IPS-15b (cell line): ENCODE results near the gene TLL1.

Experiments
- H3K27me3 ChIP-seq: one replicate; pipeline ENCODE4 v1.6.1; 2013; ENCODE audit warnings: low read length; ENCODE audit not compliant: control insufficient read depth, insufficient read depth
- H3K36me3 ChIP-seq: one replicate; pipeline ENCODE4 v1.6.1; 2013; ENCODE audit warnings: low read length; ENCODE audit not compliant: control insufficient read depth, insufficient read depth
- H3K4me1 ChIP-seq: one replicate; pipeline ENCODE4 v1.6.1; 2013; ENCODE audit warnings: mild to moderate bottlenecking, low read length; ENCODE audit not compliant: control insufficient read depth, insufficient read depth
- H3K4me3 ChIP-seq: one replicate; pipeline ENCODE4 v1.5.1; 2013; ENCODE audit warnings: low read depth, low read length
- H3K9ac ChIP-seq: one replicate; pipeline ENCODE4 v1.6.1; 2013; ENCODE audit warnings: low read depth, mild to moderate bottlenecking, low read length
- H3K9me3 ChIP-seq: one replicate; pipeline ENCODE4 v1.6.1; 2013; ENCODE audit warnings: mild to moderate bottlenecking, low read length; ENCODE audit not compliant: control insufficient read depth, insufficient read depth

The TLL1 gene

DNA sequence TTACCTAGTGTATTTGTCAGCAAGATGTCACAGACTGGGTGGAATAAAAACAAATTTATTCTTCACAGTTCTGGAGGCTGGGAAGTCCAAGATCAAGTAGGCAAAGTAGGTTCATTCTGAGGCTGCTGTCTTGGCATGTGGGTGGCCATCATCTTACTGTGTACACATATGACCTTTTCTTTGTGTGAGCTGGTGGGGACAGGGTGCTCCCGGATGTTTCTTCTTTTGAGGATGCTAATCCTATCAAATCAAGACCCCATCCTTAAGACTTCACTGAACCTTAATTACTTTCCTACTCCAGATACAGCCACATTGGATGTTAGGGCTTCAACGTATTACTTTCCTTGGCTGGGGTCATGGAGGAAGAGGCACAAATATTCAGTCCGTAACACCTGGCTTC lies 74.0 kb downstream of the TLL1 start:
- Histone ChIP-seq H3K4me1 (no peaks in the 10 kb centered on the region), H3K36me3 (no peaks in the 10 kb centered on the region), H3K27me3 (no peaks in the 10 kb centered on the region), H3K4me3 (no peak overlapping the region), H3K9ac (no peak overlapping the region), H3K9me3 (no peaks in the 10 kb centered on the region)

DNA sequence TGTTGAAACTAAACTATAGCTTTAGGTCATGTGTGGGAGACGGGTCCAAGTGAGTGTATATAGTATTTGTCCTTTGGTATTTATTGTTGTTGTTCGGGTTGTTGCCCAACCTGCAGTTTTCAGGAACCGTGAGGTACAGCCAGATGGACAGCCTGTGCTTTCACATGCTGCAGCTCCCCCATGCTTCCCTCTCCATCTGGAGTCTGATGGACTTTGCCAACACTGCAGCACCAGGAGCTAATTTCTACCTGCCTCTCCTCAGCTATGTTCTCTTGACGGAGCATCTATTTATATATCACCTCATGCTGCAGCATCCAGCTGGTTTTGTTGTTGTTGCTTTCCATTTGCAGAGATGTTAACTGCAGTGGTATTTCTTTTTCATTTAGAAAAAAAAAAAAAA lies 80.1 kb downstream of the TLL1 start:
- H3K4me3 ChIP-seq = no peak overlapping the region
- no peak overlapping the region for H3K9ac ChIP-seq
- no peaks in the 10 kb centered on the region for H3K4me1 ChIP-seq

GRCh38 chr4:165963621-165964020 lies 90.6 kb downstream of the TLL1 start:
- H3K4me1 ChIP-seq = no peaks in the 10 kb centered on the region
- no peaks in the 10 kb centered on the region for H3K27me3 ChIP-seq
- H3K9me3 ChIP-seq = no peaks in the 10 kb centered on the region
- H3K4me3 ChIP-seq = no peak overlapping the region
- no peak overlapping the region for H3K9ac ChIP-seq
- H3K36me3 ChIP-seq = no peaks in the 10 kb centered on the region

More for the DNA sequence above, 80.1 kb downstream of the TLL1 start:
- H3K36me3 ChIP-seq = no peaks in the 10 kb centered on the region
- no peaks in the 10 kb centered on the region for H3K27me3 ChIP-seq
- no peaks in the 10 kb centered on the region for H3K9me3 ChIP-seq

DNA sequence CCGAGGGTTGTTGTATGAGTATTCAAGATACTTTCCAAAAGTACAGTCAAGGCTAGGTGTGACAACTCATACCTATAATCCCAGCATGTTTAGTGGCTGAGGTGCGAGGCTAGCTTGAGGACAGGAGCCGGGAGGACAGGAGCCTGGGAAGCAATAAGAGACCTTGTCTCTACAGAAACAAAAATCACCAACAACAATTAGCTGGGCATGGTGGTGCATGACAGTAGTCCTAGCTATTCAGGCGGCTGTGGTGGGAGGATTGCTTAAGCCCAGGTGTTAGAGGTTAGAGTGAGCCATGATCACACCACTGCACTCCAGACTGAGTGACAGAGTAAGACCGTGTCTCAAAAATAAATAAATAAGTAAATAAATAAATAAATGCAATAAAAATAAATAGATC lies 91.6 kb downstream of the TLL1 start:
- H3K9ac ChIP-seq = no peak overlapping the region
- H3K27me3 ChIP-seq = no peaks in the 10 kb centered on the region
- no peak overlapping the region for H3K4me3 ChIP-seq
- no peaks in the 10 kb centered on the region for H3K9me3 ChIP-seq
- no peaks in the 10 kb centered on the region for H3K36me3 ChIP-seq
- H3K4me1 ChIP-seq = no peaks in the 10 kb centered on the region

- no peak overlapping the region for H3K4me3 ChIP-seq
- H3K36me3 ChIP-seq = no peaks in the 10 kb centered on the region
- no peaks in the 10 kb centered on the region for H3K4me1 ChIP-seq
- H3K9ac ChIP-seq = no peak overlapping the region
- no peaks in the 10 kb centered on the region for H3K9me3 ChIP-seq
- no peaks in the 10 kb centered on the region for H3K27me3 ChIP-seq
Observed at GRCh38 chr4:165965503-165965902, 92.5 kb downstream of the TLL1 start.

GRCh38 chr4:165966833-165967232 lies 93.8 kb downstream of the TLL1 start:
- no peaks in the 10 kb centered on the region for H3K4me1 ChIP-seq
- no peaks in the 10 kb centered on the region for H3K9me3 ChIP-seq
- no peak overlapping the region for H3K4me3 ChIP-seq
- no peaks in the 10 kb centered on the region for H3K36me3 ChIP-seq
- no peaks in the 10 kb centered on the region for H3K27me3 ChIP-seq
- no peak overlapping the region for H3K9ac ChIP-seq

- H3K4me1 ChIP-seq = no peaks in the 10 kb centered on the region
- H3K9me3 ChIP-seq = no peaks in the 10 kb centered on the region
- H3K27me3 ChIP-seq = no peaks in the 10 kb centered on the region
- H3K36me3 ChIP-seq = no peaks in the 10 kb centered on the region
- no peak overlapping the region for H3K9ac ChIP-seq
- H3K4me3 ChIP-seq = no peak overlapping the region
Observed at GRCh38 chr4:165967486-165967885, 94.4 kb downstream of the TLL1 start.

GRCh38 chr4:165970703-165971420 lies 97.8 kb downstream of the TLL1 start:
- H3K4me1 ChIP-seq = no peaks in the 10 kb centered on the region
- no peaks in the 10 kb centered on the region for H3K36me3 ChIP-seq
- H3K9ac ChIP-seq = no peak overlapping the region
- no peak overlapping the region for H3K4me3 ChIP-seq
- H3K9me3 ChIP-seq = no peaks in the 10 kb centered on the region
- no peaks in the 10 kb centered on the region for H3K27me3 ChIP-seq

DNA sequence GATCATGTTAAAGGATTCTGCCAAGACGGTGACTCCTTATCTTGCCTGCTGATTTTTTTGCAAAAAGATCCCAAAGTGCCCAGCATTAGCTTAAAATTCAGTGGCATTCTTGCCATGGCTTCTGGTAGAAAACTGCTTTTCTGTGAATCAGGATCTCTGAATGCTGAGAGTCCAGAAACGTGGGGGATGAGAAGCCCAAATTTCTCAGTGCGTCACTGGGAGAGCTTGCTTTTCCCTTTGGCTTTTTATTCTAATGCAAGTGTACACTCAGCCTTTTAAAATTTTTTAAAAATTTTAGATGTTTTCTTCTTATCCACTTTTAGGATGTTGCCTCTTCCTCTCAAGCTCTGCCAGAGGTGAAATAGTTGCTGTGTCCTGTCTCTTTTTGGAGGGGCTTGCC lies 98.4 kb downstream of the TLL1 start:
- Histone ChIP-seq H3K4me1 (no peaks in the 10 kb centered on the region), H3K27me3 (no peaks in the 10 kb centered on the region), H3K36me3 (no peaks in the 10 kb centered on the region), H3K9me3 (no peaks in the 10 kb centered on the region), H3K4me3 (no peak overlapping the region), H3K9ac (no peak overlapping the region)

DNA sequence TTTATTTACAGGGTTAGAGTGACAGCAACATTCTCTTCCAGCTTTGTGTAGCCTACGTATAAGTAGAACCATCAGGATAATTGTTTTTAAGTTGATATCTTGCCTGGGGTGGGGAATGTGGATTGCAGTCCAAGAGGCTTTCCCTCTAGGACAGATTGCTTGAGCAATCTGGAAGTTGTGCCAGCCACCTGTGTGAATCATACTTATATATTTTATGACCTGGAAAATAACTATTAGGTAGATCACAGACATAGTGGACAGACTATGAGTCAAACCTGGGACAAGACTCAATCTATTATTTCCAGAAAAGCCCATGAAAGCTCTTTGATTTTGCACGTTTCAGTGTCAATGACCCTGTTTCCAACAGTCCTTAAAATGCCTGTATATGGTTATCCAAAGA lies 98.9 kb downstream of the TLL1 start:
- Histone ChIP-seq H3K4me3 (no peak overlapping the region), H3K4me1 (no peaks in the 10 kb centered on the region), H3K9me3 (no peaks in the 10 kb centered on the region), H3K9ac (no peak overlapping the region), H3K27me3 (no peaks in the 10 kb centered on the region), H3K36me3 (no peaks in the 10 kb centered on the region)

- no peaks in the 10 kb centered on the region for H3K36me3 ChIP-seq
- H3K27me3 ChIP-seq = no peaks in the 10 kb centered on the region
- H3K4me1 ChIP-seq = no peaks in the 10 kb centered on the region
- H3K4me3 ChIP-seq = no peak overlapping the region
- no peaks in the 10 kb centered on the region for H3K9me3 ChIP-seq
- no peak overlapping the region for H3K9ac ChIP-seq
Observed at GRCh38 chr4:165972747-165973146, 99.7 kb downstream of the TLL1 start.

- no peaks in the 10 kb centered on the region for H3K27me3 ChIP-seq
- H3K4me3 ChIP-seq = no peak overlapping the region
- H3K4me1 ChIP-seq = peaks cover 6% of the 10 kb centered on the region
- no peak overlapping the region for H3K9ac ChIP-seq
- H3K36me3 ChIP-seq = no peaks in the 10 kb centered on the region
- no peaks in the 10 kb centered on the region for H3K9me3 ChIP-seq
Observed at GRCh38 chr4:165982934-165983333, 109.9 kb downstream of the TLL1 start.
